Transverse colon (tissue), 4 donors: ENCODE measurements around the gene CELF4. TPM values are rescaled to one million over a fixed set of nuclear protein-coding genes. Genes with fewer than 3 reads are reported as not detected.

Experiments used
- DNase-seq: peaks from one replicate; pipeline ENCODE4 v3.0.0-alpha.2; 2019
- H3K27ac ChIP-seq, 4 donors: fragments of 200-600 bp; sonication (generic); 2 replicates each; pipeline ENCODE4 v1.5.1; 2016 to 2018; ENCODE audit warnings: inconsistent platforms in 4 of 4
- H3K27me3 ChIP-seq: fragments of 200-600 bp; sonication (generic); 2 replicates; pipeline ENCODE4 v1.5.1; 2017; ENCODE audit warnings: inconsistent platforms
- H3K36me3 ChIP-seq, 4 donors: fragments of 200-600 bp; sonication (generic); 2 replicates each; pipeline ENCODE4 v1.5.1; 2017 to 2019; ENCODE audit warnings: inconsistent platforms in 4 of 4
- H3K4me1 ChIP-seq, 4 donors: fragments of 200-600 bp; sonication (generic); 2 replicates each; pipeline ENCODE4 v1.5.1; 2017 to 2020; ENCODE audit warnings: inconsistent platforms in 4 of 4
- H3K4me3 ChIP-seq, 4 donors: fragments of 200-600 bp; sonication (generic); 1 replicate in 1 of 4; 2 replicates in 3 of 4; pipeline versions ENCODE4 v1.5.1 to v1.6.1; 2017 to 2019; ENCODE audit warnings: inconsistent platforms in 4 of 4
- H3K9me3 ChIP-seq, 2 donors: fragments of 200-600 bp; sonication (generic); 2 replicates each; pipeline ENCODE4 v1.5.1; 2017 to 2019; ENCODE audit warnings: inconsistent platforms in 2 of 2
- CTCF ChIP-seq, 5 experiments: fragments of 200-600 bp in 3 of 5; fragments of 450-650 bp in 2 of 5; sonication (generic) in 3 of 5; IDR thresholded peaks; 1 replicate in 2 of 5; 2 replicates in 3 of 5; pipeline ENCODE4 v1.5.1; 2016 to 2017; ENCODE audit warnings: antibody characterized with exemption in 5 of 5, inconsistent platforms in 3 of 5, mild to moderate bottlenecking in 2 of 5, moderate library complexity in 1 of 5
- EP300 ChIP-seq: sonication (generic); formaldehyde crosslinking; IDR thresholded peaks from one replicate; pipeline ENCODE4 v1.6.1; 2017; ENCODE audit warnings: antibody characterized with exemption, low read depth
- POLR2A ChIP-seq: fragments of 450-650 bp; IDR thresholded peaks from one replicate; pipeline ENCODE4 v1.6.1; 2016; ENCODE audit warnings: antibody characterized with exemption, mild to moderate bottlenecking, moderate library complexity
- POLR2AphosphoS5 ChIP-seq, 3 donors: sonication (generic); formaldehyde crosslinking; IDR thresholded peaks; one replicate each; pipeline ENCODE4 v1.6.1; 2016; ENCODE audit warnings: antibody characterized with exemption in 3 of 3
- WGBS, 2 donors: methylation state at CpG; one replicate each; pipeline ENCODE4 v1.1.5; 2018; ENCODE audit warnings: low coverage in 1 of 2; 5-methylcytosine and 5-hydroxymethylcytosine counted together
- in situ Hi-C, 4 donors: fragments of 200-750 bp; cut with MboI; loops; one replicate each; pipeline versions ENCODE4 v1.15.0 to v1.15.1; 2017; ENCODE audit warnings: low sequenced_read_pairs in 3 of 4, low pct_ligation_motif_present in 1 of 4, low pct_unique_long_range_greater_than_20kb in 1 of 4
- intact Hi-C: fragments of 100-400 bp; cut with DNase I; formaldehyde crosslinking; loops from one replicate; pipeline ENCODE4 v1.15.1; 2023; ENCODE audit warnings: low total_unique reads
- total RNA-seq, 4 donors: library from RNA; depleted of rRNA; stranded (reverse); fragments of >200 nt; gene quantifications; one replicate each; pipeline ENCODE4 v1.1.0, GENCODE V29; 2016

The CELF4 gene
- total RNA-seq, 4 donors from 2014 or later: 0.14 to 0.75 TPM; not detected in 2

GRCh38 chr18:37554399-37554787 is 11.2 kb downstream of the CELF4 start:
- Histone ChIP-seq H3K27me3 (peaks cover 7% of the 10 kb centered on the region), H3K9me3 (no peaks in the 10 kb centered on the region), H3K4me3 (no peak overlapping the region), H3K36me3 (no peaks in the 10 kb centered on the region), H3K27ac (no peak overlapping the region), H3K4me1 (no peaks in the 10 kb centered on the region)
- WGBS, 2 donors: 39% methylated on average over 5 of the region's 5 CpGs; no CpG with 5 or more reads in 1 of the 2 donors
- TF ChIP-seq CTCF (IDR thresholded peaks at IDR 0.05): no peak
- TF ChIP-seq EP300: no peak
- TF ChIP-seq POLR2A: no peak
- no peak for TF ChIP-seq POLR2AphosphoS5 (IDR thresholded peaks at IDR 0.05)
- intact Hi-C loops (no loop called here), in situ Hi-C loops (no loop called here)
- DNase-seq: no peak

GRCh38 chr18:37553633-37554398 is 11.8 kb downstream of the CELF4 start:
- intact Hi-C loops (no loop called here), in situ Hi-C loops (no loop called here)
- Histone ChIP-seq H3K27me3 (peaks cover 4% of the 10 kb centered on the region), H3K36me3 (no peaks in the 10 kb centered on the region), H3K27ac (no peak overlapping the region), H3K9me3 (no peaks in the 10 kb centered on the region), H3K4me1 (no peaks in the 10 kb centered on the region), H3K4me3 (no peak overlapping the region)
- 54 to 59% methylated on average over 4 to 18 of the region's 18 CpGs for WGBS, 2 donors
- DNase-seq: no peak
- TF ChIP-seq EP300 (no peak), POLR2A (no peak), POLR2AphosphoS5 (IDR thresholded peaks at IDR 0.05) (no peak), CTCF (IDR thresholded peaks at IDR 0.05) (no peak)

GRCh38 chr18:37552286-37552685 is 13.3 kb downstream of the CELF4 start:
- H3K27ac ChIP-seq: no peak overlapping the region
- H3K36me3 ChIP-seq: no peaks in the 10 kb centered on the region
- no peaks in the 10 kb centered on the region for H3K4me1 ChIP-seq
- WGBS, 2 donors: 59 to 73% methylated on average over 5 of the region's 5 CpGs
- no peak for TF ChIP-seq CTCF (IDR thresholded peaks at IDR 0.05)
- no peak for TF ChIP-seq POLR2A
- TF ChIP-seq POLR2AphosphoS5 (IDR thresholded peaks at IDR 0.05): no peak
- TF ChIP-seq EP300: no peak
- in situ Hi-C loops: no loop called here
- intact Hi-C loops: no loop called here
- peaks cover 4% of the 10 kb centered on the region for H3K27me3 ChIP-seq
- no peak overlapping the region for H3K4me3 ChIP-seq
- H3K9me3 ChIP-seq: no peaks in the 10 kb centered on the region
- DNase-seq: no peak

- intact Hi-C loops (no loop called here), in situ Hi-C loops (no loop called here)
- Histone ChIP-seq H3K27ac (no peak overlapping the region), H3K36me3 (no peaks in the 10 kb centered on the region), H3K9me3 (no peaks in the 10 kb centered on the region), H3K27me3 (peaks cover 4% of the 10 kb centered on the region), H3K4me3 (no peak overlapping the region), H3K4me1 (no peaks in the 10 kb centered on the region)
- DNase-seq: no peak
- WGBS, 2 donors: 75 to 77% methylated on average over 7 to 8 of the region's 8 CpGs
- TF ChIP-seq EP300: no peak
- no peak for TF ChIP-seq CTCF (IDR thresholded peaks at IDR 0.05)
- TF ChIP-seq POLR2AphosphoS5 (IDR thresholded peaks at IDR 0.05): no peak
- no peak for TF ChIP-seq POLR2A
These were observed 13.8 kb downstream of the CELF4 start for GRCh38 chr18:37551846-37552245.
